HL-60 (cell line): ENCODE results near the gene CALU.

Experiments
- DNase-seq, 2 experiments: peaks; one replicate each; pipeline ENCODE4 v3.0.0-alpha.2; 2010 to 2020; ENCODE audit warnings: low read depth in 1 of 2, low spot score in 1 of 2
- H3K27ac ChIP-seq: fragments of 250-450 bp; sonication (Bioruptor Pico); replicated peaks from 2 replicates; pipeline ENCODE4 v1.5.1; 2020; ENCODE audit warnings: mild to moderate bottlenecking, moderate library complexity
- H3K27me3 ChIP-seq: fragments of 250-450 bp; sonication (Bioruptor Pico); 2 replicates; pipeline ENCODE4 v1.5.1; 2021; ENCODE audit warnings: mild to moderate bottlenecking, moderate library complexity; ENCODE audit not compliant: insufficient read depth, poor library complexity, severe bottlenecking
- H3K4me3 ChIP-seq: replicated peaks from 2 replicates; pipeline ENCODE4 v1.5.1; 2011; ENCODE audit warnings: mild to moderate bottlenecking, control low read depth, low read length; ENCODE audit not compliant: insufficient read depth
- GABPA ChIP-seq: IDR thresholded peaks from 2 replicates; pipeline ENCODE4 v1.6.1; 2012; ENCODE audit warnings: low read depth
- POLR2AphosphoS5 ChIP-seq: IDR thresholded peaks from 2 replicates; pipeline ENCODE4 v1.6.1; 2012; ENCODE audit warnings: low read depth
- SPI1 ChIP-seq: IDR thresholded peaks from 2 replicates; pipeline ENCODE4 v1.6.1; 2012; ENCODE audit warnings: low read depth, mild to moderate bottlenecking, borderline replicate concordance
- TF ChIP-seq, protein P1 (sequence below): IDR thresholded peaks from one replicate; pipeline ENCODE4 v1.5.1; 2011; ENCODE audit warnings: low read length, control low read depth, inconsistent platforms; ENCODE audit not compliant: insufficient read depth
- TF ChIP-seq, protein P2 (sequence below): IDR thresholded peaks from 2 replicates; pipeline ENCODE4 v1.6.1; 2012; ENCODE audit warnings: low read depth; ENCODE audit not compliant: insufficient replicate concordance

The CALU gene

DNA sequence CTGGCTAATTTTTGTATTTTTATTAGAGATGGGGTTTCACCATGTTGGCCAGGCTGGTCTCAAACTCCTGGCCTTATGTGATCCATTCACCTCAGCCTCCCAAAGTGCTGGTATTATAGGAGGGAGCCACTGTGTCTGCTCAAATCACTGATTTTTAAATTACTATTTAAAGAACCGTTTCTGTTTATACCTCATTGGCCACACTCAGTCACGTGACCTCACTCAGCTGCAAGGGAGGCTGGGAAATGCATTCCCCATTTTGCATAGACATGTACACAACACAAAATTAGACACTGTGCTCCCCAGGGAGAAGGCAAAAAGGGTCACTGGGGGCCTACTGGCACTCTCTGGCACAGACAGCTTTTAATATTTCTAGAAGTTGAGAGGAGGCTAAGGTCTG is 13.6 kb upstream of the CALU start:
- H3K27me3 ChIP-seq, result no peaks in the 10 kb centered on the region
- DNase-seq, result no peak
- TF ChIP-seq, protein P1, sequence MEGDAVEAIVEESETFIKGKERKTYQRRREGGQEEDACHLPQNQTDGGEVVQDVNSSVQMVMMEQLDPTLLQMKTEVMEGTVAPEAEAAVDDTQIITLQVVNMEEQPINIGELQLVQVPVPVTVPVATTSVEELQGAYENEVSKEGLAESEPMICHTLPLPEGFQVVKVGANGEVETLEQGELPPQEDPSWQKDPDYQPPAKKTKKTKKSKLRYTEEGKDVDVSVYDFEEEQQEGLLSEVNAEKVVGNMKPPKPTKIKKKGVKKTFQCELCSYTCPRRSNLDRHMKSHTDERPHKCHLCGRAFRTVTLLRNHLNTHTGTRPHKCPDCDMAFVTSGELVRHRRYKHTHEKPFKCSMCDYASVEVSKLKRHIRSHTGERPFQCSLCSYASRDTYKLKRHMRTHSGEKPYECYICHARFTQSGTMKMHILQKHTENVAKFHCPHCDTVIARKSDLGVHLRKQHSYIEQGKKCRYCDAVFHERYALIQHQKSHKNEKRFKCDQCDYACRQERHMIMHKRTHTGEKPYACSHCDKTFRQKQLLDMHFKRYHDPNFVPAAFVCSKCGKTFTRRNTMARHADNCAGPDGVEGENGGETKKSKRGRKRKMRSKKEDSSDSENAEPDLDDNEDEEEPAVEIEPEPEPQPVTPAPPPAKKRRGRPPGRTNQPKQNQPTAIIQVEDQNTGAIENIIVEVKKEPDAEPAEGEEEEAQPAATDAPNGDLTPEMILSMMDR, result no peak
- TF ChIP-seq POLR2AphosphoS5 (no peak), GABPA (no peak)
- TF ChIP-seq, protein P2, sequence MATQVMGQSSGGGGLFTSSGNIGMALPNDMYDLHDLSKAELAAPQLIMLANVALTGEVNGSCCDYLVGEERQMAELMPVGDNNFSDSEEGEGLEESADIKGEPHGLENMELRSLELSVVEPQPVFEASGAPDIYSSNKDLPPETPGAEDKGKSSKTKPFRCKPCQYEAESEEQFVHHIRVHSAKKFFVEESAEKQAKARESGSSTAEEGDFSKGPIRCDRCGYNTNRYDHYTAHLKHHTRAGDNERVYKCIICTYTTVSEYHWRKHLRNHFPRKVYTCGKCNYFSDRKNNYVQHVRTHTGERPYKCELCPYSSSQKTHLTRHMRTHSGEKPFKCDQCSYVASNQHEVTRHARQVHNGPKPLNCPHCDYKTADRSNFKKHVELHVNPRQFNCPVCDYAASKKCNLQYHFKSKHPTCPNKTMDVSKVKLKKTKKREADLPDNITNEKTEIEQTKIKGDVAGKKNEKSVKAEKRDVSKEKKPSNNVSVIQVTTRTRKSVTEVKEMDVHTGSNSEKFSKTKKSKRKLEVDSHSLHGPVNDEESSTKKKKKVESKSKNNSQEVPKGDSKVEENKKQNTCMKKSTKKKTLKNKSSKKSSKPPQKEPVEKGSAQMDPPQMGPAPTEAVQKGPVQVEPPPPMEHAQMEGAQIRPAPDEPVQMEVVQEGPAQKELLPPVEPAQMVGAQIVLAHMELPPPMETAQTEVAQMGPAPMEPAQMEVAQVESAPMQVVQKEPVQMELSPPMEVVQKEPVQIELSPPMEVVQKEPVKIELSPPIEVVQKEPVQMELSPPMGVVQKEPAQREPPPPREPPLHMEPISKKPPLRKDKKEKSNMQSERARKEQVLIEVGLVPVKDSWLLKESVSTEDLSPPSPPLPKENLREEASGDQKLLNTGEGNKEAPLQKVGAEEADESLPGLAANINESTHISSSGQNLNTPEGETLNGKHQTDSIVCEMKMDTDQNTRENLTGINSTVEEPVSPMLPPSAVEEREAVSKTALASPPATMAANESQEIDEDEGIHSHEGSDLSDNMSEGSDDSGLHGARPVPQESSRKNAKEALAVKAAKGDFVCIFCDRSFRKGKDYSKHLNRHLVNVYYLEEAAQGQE, result no peak
- H3K4me3 ChIP-seq, result no peak overlapping the region
- no peak overlapping the region for H3K27ac ChIP-seq

DNA sequence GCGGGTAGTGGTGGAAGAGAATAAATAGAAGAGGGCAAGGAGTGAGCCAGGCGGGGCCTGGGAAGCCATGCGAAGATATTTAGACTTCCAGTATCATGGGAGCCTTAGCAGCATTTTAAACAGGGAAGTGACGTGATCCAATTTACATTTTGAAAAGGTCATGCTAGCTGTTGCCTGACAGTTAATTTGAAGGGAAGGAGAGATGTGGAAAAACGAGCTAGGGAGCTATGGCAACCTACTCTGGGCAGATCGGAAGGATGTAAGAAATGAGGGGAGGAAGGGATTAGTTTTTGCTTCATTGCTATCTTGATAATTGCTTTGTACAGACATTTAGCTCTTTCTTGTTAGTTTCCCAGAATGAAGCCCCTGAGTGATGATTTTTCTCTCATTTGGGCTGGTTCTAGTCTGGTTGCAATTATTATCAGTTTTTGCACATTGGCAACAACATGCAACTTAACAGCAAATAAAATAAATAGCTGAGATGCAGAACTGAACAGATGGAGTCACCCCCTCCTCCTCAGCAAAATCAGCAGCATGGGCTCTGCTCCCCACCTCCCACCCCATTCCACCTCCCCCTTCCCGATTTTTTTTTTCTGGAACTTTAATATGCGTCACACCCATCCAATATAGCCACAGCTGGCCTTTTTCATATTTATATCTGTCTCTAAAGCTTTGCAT is 13.0 kb upstream of the CALU start:
- Histone ChIP-seq H3K27me3 (no peaks in the 10 kb centered on the region), H3K27ac (no peak overlapping the region), H3K4me3 (no peak overlapping the region)
- TF ChIP-seq POLR2AphosphoS5, result no peak
- TF ChIP-seq, protein P1, result no peak
- no peak for TF ChIP-seq GABPA
- TF ChIP-seq SPI1, result no peak
- TF ChIP-seq, protein P2, result no peak
- DNase-seq, result no peak

DNA sequence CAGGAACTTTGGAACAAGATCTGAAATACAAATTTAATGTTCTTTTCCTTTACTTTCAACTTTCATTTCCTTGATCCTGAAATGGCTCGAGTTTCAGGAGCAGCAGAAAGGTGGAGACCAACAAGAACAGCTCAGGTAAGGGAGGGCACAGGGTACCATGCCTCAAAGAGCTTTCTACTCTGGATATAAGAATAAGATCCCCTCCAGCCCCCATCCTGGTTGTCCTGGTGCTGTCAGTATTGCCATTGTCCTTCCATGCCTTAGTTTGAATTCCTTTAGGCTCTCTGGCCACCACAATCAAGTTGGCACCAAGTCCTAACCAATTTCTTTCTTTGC is 12.5 kb upstream of the CALU start:
- H3K4me3 ChIP-seq, result no peak overlapping the region
- H3K27me3 ChIP-seq, result no peaks in the 10 kb centered on the region
- no peak overlapping the region for H3K27ac ChIP-seq
- TF ChIP-seq, protein P1, result no peak
- no peak for TF ChIP-seq POLR2AphosphoS5
- TF ChIP-seq, protein P2, result no peak
- no peak for TF ChIP-seq GABPA
- no peak for DNase-seq
